Ecto neural progenitor cell (in vitro differentiated cells): ENCODE measurements around the gene PLEKHA8.

ENCODE experiments used
- DNase-seq: peaks from one replicate; pipeline ENCODE4 v3.0.0-alpha.2; 2018; ENCODE audit warnings: low spot score

The PLEKHA8 gene

GRCh38 chr7:30169579-30169978 lies 141.4 kb downstream of the PLEKHA8 start:
- no peak for DNase-seq

- no peak for DNase-seq
Measured at GRCh38 chr7:30170476-30171205, 142.4 kb downstream of the PLEKHA8 start.

GRCh38 chr7:30171766-30172447 lies 143.7 kb downstream of the PLEKHA8 start:
- no peak for DNase-seq

GRCh38 chr7:30172451-30172850 lies 144.2 kb downstream of the PLEKHA8 start:
- no peak for DNase-seq

- DNase-seq = peak; percentile 77
Measured at GRCh38 chr7:30173058-30173897, 145.1 kb downstream of the PLEKHA8 start.

- no peak for DNase-seq
Measured at GRCh38 chr7:30175180-30175579, 147.0 kb downstream of the PLEKHA8 start.

GRCh38 chr7:30175636-30176147 lies 147.5 kb downstream of the PLEKHA8 start:
- DNase-seq = no peak

GRCh38 chr7:30176463-30177109 lies 148.4 kb downstream of the PLEKHA8 start:
- DNase-seq = no peak

- no peak for DNase-seq
Measured at GRCh38 chr7:30177186-30177585, 149.0 kb downstream of the PLEKHA8 start.

- no peak for DNase-seq
Measured at GRCh38 chr7:30177965-30178364, 149.8 kb downstream of the PLEKHA8 start.

- DNase-seq = no peak
Measured at GRCh38 chr7:30178748-30179436, 150.7 kb downstream of the PLEKHA8 start.
